Measurements from ENCODE around the gene PTMA. TPM values are rescaled to one million over a fixed set of nuclear protein-coding genes. Genes with fewer than 3 reads are reported as not detected.

Gene PTMA
- polyA plus RNA-seq, 1 donor from 2014 or later, result 2,091 TPM

GRCh38 chr2:231693956-231694355 is 14.4 kb upstream of the PTMA start:
- Histone ChIP-seq H3K9me3 (ENCODE audit: low read length) (no peaks in the 10 kb centered on the region), H3K4me2 (ENCODE audit: low read length) (no peak overlapping the region), H3K27me3 (ENCODE audit: insufficient read depth, low read depth, low read length) (no peaks in the 10 kb centered on the region), H2AFZ (ENCODE audit: low read depth, low read length) (no peak overlapping the region), H3K9me2 (ENCODE audit: insufficient read depth, low read length) (no peaks in the 10 kb centered on the region), H3K9ac (ENCODE audit: low read length) (no peak overlapping the region), H3F3A (ENCODE audit: insufficient read depth, low read length, poor library complexity, severe bottlenecking) (no peaks in the 10 kb centered on the region), H3K4me3 (ENCODE audit: low read length) (no peak overlapping the region), H3K27ac (ENCODE audit: low read length) (no peak overlapping the region), H3K79me2 (replicated peaks; ENCODE audit: insufficient read depth, low read length) (no peaks in the 10 kb centered on the region), H4K20me1 (ENCODE audit: insufficient read depth) (no peaks in the 10 kb centered on the region), H3K36me3 (ENCODE audit: insufficient read depth, low read length) (no peaks in the 10 kb centered on the region)
- TF ChIP-seq POLR2AphosphoS5 (IDR thresholded peaks at IDR 0.05) (no peak), SMC3 (conservative IDR thresholded peaks at IDR 0.05; ENCODE audit: poor library complexity) (no peak), TAF1 (IDR thresholded peaks at IDR 0.05; ENCODE audit: low read depth) (no peak), EZH2 (IDR thresholded peaks at IDR 0.05; ENCODE audit: borderline replicate concordance, insufficient read depth, low read length, poor library complexity, severe bottlenecking) (no peak), REST (IDR thresholded peaks at IDR 0.05; ENCODE audit: borderline replicate concordance) (no peak), MXI1 (conservative IDR thresholded peaks at IDR 0.05; ENCODE audit: poor library complexity, severe bottlenecking) (no peak), RAD21 (conservative IDR thresholded peaks at IDR 0.05) (no peak), EP300 (conservative IDR thresholded peaks at IDR 0.05; ENCODE audit: poor library complexity, severe bottlenecking) (no peak), CTCF (IDR thresholded peaks at IDR 0.05; ENCODE audit: poor library complexity, severe bottlenecking) (no peak)

GRCh38 chr2:231696004-231696367 is 12.3 kb upstream of the PTMA start:
- no peak overlapping the region for H3K27ac ChIP-seq (ENCODE audit: low read length)
- H3K36me3 ChIP-seq (ENCODE audit: insufficient read depth, low read length), result no peaks in the 10 kb centered on the region

More at GRCh38 chr2:231696004-231696367, 12.3 kb upstream of the PTMA start:
- H3K27me3 ChIP-seq (ENCODE audit: insufficient read depth, low read depth, low read length), result no peaks in the 10 kb centered on the region
- H2AFZ ChIP-seq (ENCODE audit: low read depth, low read length), result no peak overlapping the region
- H3K4me3 ChIP-seq (ENCODE audit: low read length), result no peak overlapping the region
- H3K4me2 ChIP-seq (ENCODE audit: low read length), result no peak overlapping the region
- no peak overlapping the region for H3K9ac ChIP-seq (ENCODE audit: low read length)
- no peaks in the 10 kb centered on the region for H3K9me3 ChIP-seq (ENCODE audit: low read length)
- H3K79me2 ChIP-seq (replicated peaks; ENCODE audit: insufficient read depth, low read length), result no peaks in the 10 kb centered on the region
- H3K9me2 ChIP-seq (ENCODE audit: insufficient read depth, low read length), result no peaks in the 10 kb centered on the region
- no peak for TF ChIP-seq TAF1 (IDR thresholded peaks at IDR 0.05; ENCODE audit: low read depth)
- TF ChIP-seq RAD21 (conservative IDR thresholded peaks at IDR 0.05), result no peak
- TF ChIP-seq REST (IDR thresholded peaks at IDR 0.05; ENCODE audit: borderline replicate concordance), result no peak
- no peak for TF ChIP-seq MXI1 (conservative IDR thresholded peaks at IDR 0.05; ENCODE audit: poor library complexity, severe bottlenecking)
- no peak for TF ChIP-seq SMC3 (conservative IDR thresholded peaks at IDR 0.05; ENCODE audit: poor library complexity)
- H3F3A ChIP-seq (ENCODE audit: insufficient read depth, low read length, poor library complexity, severe bottlenecking), result no peaks in the 10 kb centered on the region
- no peaks in the 10 kb centered on the region for H4K20me1 ChIP-seq (ENCODE audit: insufficient read depth)

All from neural cell (in vitro differentiated cells).